Hippocampal formation (tissue), 2 donors: ENCODE results near the gene KLHL6.

ENCODE experiments used
- DNase-seq, 2 donors: peaks; one replicate each; lab custom pipeline; 2025; lab: John Stamatoyannopoulos, UW

Gene KLHL6

GRCh38 chr3:183564046-183564445 is 8.5 kb upstream of the KLHL6 start:
- DNase-seq: no peak

- DNase-seq: no peak
Observed at GRCh38 chr3:183563536-183563874, 8.0 kb upstream of the KLHL6 start.

- no peak for DNase-seq
Observed at GRCh38 chr3:183560607-183561006, 5.1 kb upstream of the KLHL6 start.

- DNase-seq: no peak
Observed at GRCh38 chr3:183558495-183558894, 3.0 kb upstream of the KLHL6 start.

GRCh38 chr3:183556722-183557121 is 1.2 kb upstream of the KLHL6 start:
- DNase-seq: no peak

- DNase-seq: no peak
Observed at GRCh38 chr3:183554377-183554776, 1.1 kb downstream of the KLHL6 start.

- no peak for DNase-seq
Observed at GRCh38 chr3:183553334-183554026, 2.0 kb downstream of the KLHL6 start.

- no peak for DNase-seq
Observed at GRCh38 chr3:183551930-183552329, 3.6 kb downstream of the KLHL6 start.

GRCh38 chr3:183548262-183548769 is 7.2 kb downstream of the KLHL6 start:
- DNase-seq: no peak

GRCh38 chr3:183546625-183547024 is 8.9 kb downstream of the KLHL6 start:
- DNase-seq: no peak

- no peak for DNase-seq
Observed at GRCh38 chr3:183545708-183546107, 9.8 kb downstream of the KLHL6 start.

- no peak for DNase-seq
Observed at GRCh38 chr3:183542355-183542754, 13.2 kb downstream of the KLHL6 start.

GRCh38 chr3:183541738-183542137 is 13.8 kb downstream of the KLHL6 start:
- no peak for DNase-seq

GRCh38 chr3:183541235-183541655 is 14.3 kb downstream of the KLHL6 start:
- no peak for DNase-seq

GRCh38 chr3:183540501-183541234 is 14.8 kb downstream of the KLHL6 start:
- no peak for DNase-seq

- no peak for DNase-seq
Observed at GRCh38 chr3:183539811-183540210, 15.7 kb downstream of the KLHL6 start.

GRCh38 chr3:183538486-183538885 is 17.0 kb downstream of the KLHL6 start:
- DNase-seq: no peak

- no peak for DNase-seq
Observed at GRCh38 chr3:183537295-183537730, 18.2 kb downstream of the KLHL6 start.

- DNase-seq: no peak
Observed at GRCh38 chr3:183536238-183536880, 19.1 kb downstream of the KLHL6 start.

GRCh38 chr3:183534249-183534648 is 21.3 kb downstream of the KLHL6 start:
- no peak for DNase-seq

GRCh38 chr3:183533412-183534132 is 21.9 kb downstream of the KLHL6 start:
- DNase-seq: no peak
